WTC11 (cell line): ENCODE results near the gene BEND4.
"Not testable (repeated sequence)": the region's sequence is repeated elsewhere in the genome, so short reads cannot be mapped to it uniquely, and the experiment has no call there.

Source experiments
- CREM ChIP-seq: sonication (generic); formaldehyde crosslinking; IDR thresholded peaks from 2 replicates; pipeline ENCODE4 v1.8.1; 2022; ENCODE audit warnings: mild to moderate bottlenecking, missing genetic modification reagents, moderate library complexity
- NFYB ChIP-seq: sonication (generic); formaldehyde crosslinking; conservative IDR thresholded peaks from 2 replicates; pipeline ENCODE4 v1.8.0; 2022; ENCODE audit warnings: low read depth, missing genetic modification reagents

- not testable (repeated sequence) for TF ChIP-seq CREM (CRISPR knock-in tag); NFYB
Measured at GRCh38 chr4:42166186-42166585, 13.7 kb upstream of the BEND4 start.
